ENCODE measurements around the gene NBEAL2. TPM values are rescaled to one million over a fixed set of nuclear protein-coding genes. Genes with fewer than 3 reads are reported as not detected.

Gene NBEAL2
- total RNA-seq, 1 experiment from 2014 or later = 50.7 TPM

DNA sequence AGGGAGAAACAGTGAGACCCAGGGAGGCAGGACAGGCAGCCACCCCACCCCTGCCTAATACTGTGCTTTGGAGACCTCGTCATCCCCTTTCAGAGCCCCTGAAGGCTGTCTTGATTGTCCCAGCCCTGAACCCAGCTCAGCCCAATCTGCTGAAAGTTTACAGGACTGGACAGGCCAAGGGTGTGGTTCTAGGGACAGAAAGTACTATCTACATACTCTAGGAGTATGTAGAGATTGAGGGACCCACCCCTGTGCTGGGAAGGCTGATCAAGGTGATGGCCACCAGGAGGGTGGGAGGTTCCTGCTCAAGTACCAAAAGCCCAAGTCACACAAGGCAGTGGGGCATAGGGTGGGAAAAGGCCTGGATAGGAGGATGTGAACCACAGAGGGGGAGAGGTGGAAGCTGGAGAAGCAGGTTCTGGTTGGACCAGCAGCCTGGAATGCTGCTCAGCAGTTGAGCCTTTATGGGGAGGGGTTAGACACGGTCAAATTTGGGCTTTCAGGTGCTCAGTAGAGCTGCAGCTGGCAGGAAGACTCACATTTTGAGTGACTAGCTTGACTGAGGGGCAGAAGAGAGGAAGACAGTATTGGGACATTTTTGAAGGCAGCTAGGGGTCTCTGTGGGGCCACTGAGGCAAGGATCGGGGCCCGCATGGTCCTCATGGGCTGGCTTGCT, 6.7 kb downstream of the NBEAL2 start:
- H3K27me3 ChIP-seq (ENCODE audit: low read length) = no peaks in the 10 kb centered on the region
- no peaks in the 10 kb centered on the region for H3K36me3 ChIP-seq (ENCODE audit: low read depth, low read length)
- no peaks in the 10 kb centered on the region for H3F3A ChIP-seq (ENCODE audit: low read length, unreplicated experiment)
- no peak for DNase-seq
- H3K4me1 ChIP-seq (ENCODE audit: insufficient read depth, low read length) = peaks cover 18% of the 10 kb centered on the region
- ATAC-seq = no peak
- intact Hi-C loops (cut with micrococcal nuclease) = no loop called here
- H3K4me3 ChIP-seq (ENCODE audit: low read length) = no peak overlapping the region
- H3K79me2 ChIP-seq (ENCODE audit: low read length) = peaks cover 29% of the 10 kb centered on the region
- H4K20me1 ChIP-seq (ENCODE audit: low read length) = no peaks in the 10 kb centered on the region
- no peak overlapping the region for H3K27ac ChIP-seq (ENCODE audit: low read length)
- no peak overlapping the region for H3K9ac ChIP-seq (ENCODE audit: low read length)
- H3K9me2 ChIP-seq (replicated peaks; ENCODE audit: low read length) = no peaks in the 10 kb centered on the region
- no peak overlapping the region for H3K4me2 ChIP-seq (ENCODE audit: low read length)
- CTCF ChIA-PET = interaction anchor here (1.1 kb wide), 1 partner anchor 63 kb away, joined by 3 read pairs; no protein-coding TSS in a partner anchor
- POLR2A ChIA-PET (ENCODE audit: unreplicated experiment) = no interaction called here
- BruUV-seq (replicated peaks) = no TSS peak
- H2AFZ ChIP-seq (ENCODE audit: low read length) = no peak overlapping the region
- TF ChIP-seq EZH2phosphoT487 (IDR thresholded peaks at IDR 0.05; ENCODE audit: borderline replicate concordance, low read length) (no peak), EZH2 (IDR thresholded peaks at IDR 0.05; ENCODE audit: low read length, unreplicated experiment) (no peak)
- TF ChIP-seq, protein P1, sequence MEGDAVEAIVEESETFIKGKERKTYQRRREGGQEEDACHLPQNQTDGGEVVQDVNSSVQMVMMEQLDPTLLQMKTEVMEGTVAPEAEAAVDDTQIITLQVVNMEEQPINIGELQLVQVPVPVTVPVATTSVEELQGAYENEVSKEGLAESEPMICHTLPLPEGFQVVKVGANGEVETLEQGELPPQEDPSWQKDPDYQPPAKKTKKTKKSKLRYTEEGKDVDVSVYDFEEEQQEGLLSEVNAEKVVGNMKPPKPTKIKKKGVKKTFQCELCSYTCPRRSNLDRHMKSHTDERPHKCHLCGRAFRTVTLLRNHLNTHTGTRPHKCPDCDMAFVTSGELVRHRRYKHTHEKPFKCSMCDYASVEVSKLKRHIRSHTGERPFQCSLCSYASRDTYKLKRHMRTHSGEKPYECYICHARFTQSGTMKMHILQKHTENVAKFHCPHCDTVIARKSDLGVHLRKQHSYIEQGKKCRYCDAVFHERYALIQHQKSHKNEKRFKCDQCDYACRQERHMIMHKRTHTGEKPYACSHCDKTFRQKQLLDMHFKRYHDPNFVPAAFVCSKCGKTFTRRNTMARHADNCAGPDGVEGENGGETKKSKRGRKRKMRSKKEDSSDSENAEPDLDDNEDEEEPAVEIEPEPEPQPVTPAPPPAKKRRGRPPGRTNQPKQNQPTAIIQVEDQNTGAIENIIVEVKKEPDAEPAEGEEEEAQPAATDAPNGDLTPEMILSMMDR (conservative IDR thresholded peaks at IDR 0.05; ENCODE audit: low read depth, low read length) = no peak
- no peaks in the 10 kb centered on the region for H3K9me3 ChIP-seq (ENCODE audit: low read length)

DNA sequence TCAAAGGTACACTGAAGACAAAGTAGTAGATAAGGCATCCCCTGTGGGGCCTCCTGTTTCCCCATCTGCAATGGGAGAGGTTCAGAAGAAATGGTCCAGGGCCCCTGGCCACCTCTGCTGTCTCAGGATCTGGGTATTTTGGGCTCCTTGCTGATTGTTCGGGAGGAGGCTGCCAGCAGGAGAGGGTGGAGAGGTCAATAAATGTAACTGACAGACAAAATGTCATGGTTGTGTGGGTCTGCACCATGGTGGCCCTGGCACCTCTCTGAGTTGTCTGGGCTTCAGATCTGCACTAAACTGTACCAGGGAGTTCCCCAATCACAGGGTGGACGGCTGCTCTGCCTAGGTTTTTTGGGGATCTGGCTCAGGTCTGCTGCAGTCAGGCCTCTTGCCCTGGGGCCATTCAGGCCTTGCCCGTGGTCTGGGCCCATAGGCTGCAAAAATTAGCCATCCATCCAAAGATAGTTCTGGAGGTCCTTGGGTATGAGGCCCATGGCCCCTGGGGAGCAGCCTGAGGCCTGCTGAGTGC, 7.4 kb downstream of the NBEAL2 start:
- H2AFZ ChIP-seq (ENCODE audit: low read length) = no peak overlapping the region
- H4K20me1 ChIP-seq (ENCODE audit: low read length) = no peaks in the 10 kb centered on the region
- POLR2A ChIA-PET (ENCODE audit: unreplicated experiment) = no interaction called here
- no peaks in the 10 kb centered on the region for H3K9me3 ChIP-seq (ENCODE audit: low read length)
- TF ChIP-seq EZH2phosphoT487 (IDR thresholded peaks at IDR 0.05; ENCODE audit: borderline replicate concordance, low read length) = no peak
- no peak for TF ChIP-seq EZH2 (IDR thresholded peaks at IDR 0.05; ENCODE audit: low read length, unreplicated experiment)
- TF ChIP-seq, protein P1 (conservative IDR thresholded peaks at IDR 0.05; ENCODE audit: low read depth, low read length) = no peak
- H3K79me2 ChIP-seq (ENCODE audit: low read length) = peaks cover 24% of the 10 kb centered on the region
- H3K9me2 ChIP-seq (replicated peaks; ENCODE audit: low read length) = no peaks in the 10 kb centered on the region
- no peaks in the 10 kb centered on the region for H3K27me3 ChIP-seq (ENCODE audit: low read length)
- no peaks in the 10 kb centered on the region for H3K36me3 ChIP-seq (ENCODE audit: low read depth, low read length)
- intact Hi-C loops (cut with micrococcal nuclease) = no loop called here
- no peak overlapping the region for H3K27ac ChIP-seq (ENCODE audit: low read length)
- peaks cover 11% of the 10 kb centered on the region for H3K4me1 ChIP-seq (ENCODE audit: insufficient read depth, low read length)
- CTCF ChIA-PET = no interaction called here
- no peaks in the 10 kb centered on the region for H3F3A ChIP-seq (ENCODE audit: low read length, unreplicated experiment)
- BruUV-seq (replicated peaks) = no TSS peak
- ATAC-seq = no peak
- no peak overlapping the region for H3K9ac ChIP-seq (ENCODE audit: low read length)
- DNase-seq = no peak
- no peak overlapping the region for H3K4me2 ChIP-seq (ENCODE audit: low read length)
- H3K4me3 ChIP-seq (ENCODE audit: low read length) = no peak overlapping the region

- ATAC-seq (no peak), DNase-seq (no peak)
- TF ChIP-seq EZH2 (IDR thresholded peaks at IDR 0.05; ENCODE audit: low read length, unreplicated experiment) = no peak
- TF ChIP-seq, protein P1 (conservative IDR thresholded peaks at IDR 0.05; ENCODE audit: low read depth, low read length) = no peak
- H4K20me1 ChIP-seq (ENCODE audit: low read length) = no peaks in the 10 kb centered on the region
- no peak overlapping the region for H3K4me2 ChIP-seq (ENCODE audit: low read length)
- no peak overlapping the region for H3K4me3 ChIP-seq (ENCODE audit: low read length)
- no TSS peak for BruUV-seq (replicated peaks)
- H3K9me2 ChIP-seq (replicated peaks; ENCODE audit: low read length) = no peaks in the 10 kb centered on the region
- no peak overlapping the region for H3K9ac ChIP-seq (ENCODE audit: low read length)
- H3K79me2 ChIP-seq (ENCODE audit: low read length) = peaks cover 20% of the 10 kb centered on the region
- no peaks in the 10 kb centered on the region for H3K36me3 ChIP-seq (ENCODE audit: low read depth, low read length)
- ChIA-PET POLR2A (ENCODE audit: unreplicated experiment) (no interaction called here), CTCF (no interaction called here)
- H2AFZ ChIP-seq (ENCODE audit: low read length) = no peak overlapping the region
- no peak overlapping the region for H3K27ac ChIP-seq (ENCODE audit: low read length)
- H3K27me3 ChIP-seq (ENCODE audit: low read length) = no peaks in the 10 kb centered on the region
- H3F3A ChIP-seq (ENCODE audit: low read length, unreplicated experiment) = no peaks in the 10 kb centered on the region
- H3K9me3 ChIP-seq (ENCODE audit: low read length) = no peaks in the 10 kb centered on the region
- peaks cover 7% of the 10 kb centered on the region for H3K4me1 ChIP-seq (ENCODE audit: insufficient read depth, low read length)
- intact Hi-C loops (cut with micrococcal nuclease) = no loop called here
These were observed 7.9 kb downstream of the NBEAL2 start for GRCh38 chr3:46987319-46987742.

Measured in PC-3 (cell line).